Peyer's patch (tissue), 4 donors: Measurements from ENCODE around the gene SLC22A23. TPM values are rescaled to one million over a fixed set of nuclear protein-coding genes. Genes with fewer than 3 reads are reported as not detected.

Experiments used
- DNase-seq, 3 donors: peaks; one replicate each; pipeline ENCODE4 v3.0.0-alpha.2; 2017 to 2019
- H3K27ac ChIP-seq, 4 donors: fragments of 200-600 bp; sonication (generic); one replicate each; pipeline ENCODE4 v1.5.1; 2016 to 2019
- H3K27me3 ChIP-seq, 2 donors: fragments of 200-600 bp; sonication (generic); one replicate each; pipeline ENCODE4 v1.5.1; 2019
- H3K36me3 ChIP-seq, 3 donors: fragments of 200-600 bp; sonication (generic); one replicate each; pipeline ENCODE4 v1.5.1; 2016 to 2019
- H3K4me1 ChIP-seq, 4 donors: fragments of 200-600 bp; sonication (generic); one replicate each; pipeline ENCODE4 v1.5.1; 2016 to 2019
- H3K4me3 ChIP-seq, 4 donors: fragments of 200-600 bp; sonication (generic); 1 replicate in 3 of 4; 2 replicates in 1 of 4; pipeline ENCODE4 v1.5.1; 2016 to 2019; ENCODE audit warnings: mild to moderate bottlenecking in 1 of 4
- H3K9me3 ChIP-seq, 4 donors: fragments of 200-600 bp; sonication (generic); one replicate each; pipeline ENCODE4 v1.5.1; 2016 to 2019; ENCODE audit warnings: mild to moderate bottlenecking in 1 of 4
- CTCF ChIP-seq, 6 experiments: fragments of 450-650 bp in 4 of 6; fragments of 200-600 bp in 2 of 6; sonication (generic) in 1 of 6; IDR thresholded peaks; one replicate each; pipeline ENCODE4 v1.5.1; 2017 to 2019; ENCODE audit warnings: antibody characterized with exemption in 6 of 6, mild to moderate bottlenecking in 3 of 6, moderate library complexity in 1 of 6
- POLR2A ChIP-seq, 2 donors: fragments of 450-650 bp; IDR thresholded peaks; one replicate each; pipeline ENCODE4 v1.5.1; 2017; ENCODE audit warnings: antibody characterized with exemption in 2 of 2, mild to moderate bottlenecking in 2 of 2, moderate library complexity in 2 of 2
- total RNA-seq, 4 donors: library from RNA; depleted of rRNA; stranded (reverse); fragments of >200 nt; gene quantifications; one replicate each; pipeline ENCODE4 v1.1.0, GENCODE V29; 2016

SLC22A23 gene
- total RNA-seq, 4 donors from 2014 or later = 22.3 to 145 (median 91.6) TPM

- Histone ChIP-seq H3K27me3 (no peaks in the 10 kb centered on the region), H3K9me3 (no peaks in the 10 kb centered on the region), H3K36me3 (no peaks in the 10 kb centered on the region), H3K27ac (no peak overlapping the region), H3K4me1 (peaks cover 0 to 6% (median 0%) of the 10 kb centered on the region in 4 donors), H3K4me3 (no peak overlapping the region)
- TF ChIP-seq CTCF (IDR thresholded peaks at IDR 0.05) (no peak), POLR2A (IDR thresholded peaks at IDR 0.05) (no peak)
- no peak for DNase-seq
Measured at GRCh38 chr6:3431994-3432393, 24.9 kb downstream of the SLC22A23 start.

- H3K36me3 ChIP-seq = no peaks in the 10 kb centered on the region
- DNase-seq = no peak
- H3K27me3 ChIP-seq = no peaks in the 10 kb centered on the region
- peaks cover 0 to 6% (median 0%) of the 10 kb centered on the region in 4 donors for H3K4me1 ChIP-seq
- no peak overlapping the region for H3K4me3 ChIP-seq
- TF ChIP-seq CTCF (IDR thresholded peaks at IDR 0.05) = no peak
- TF ChIP-seq POLR2A (IDR thresholded peaks at IDR 0.05) = no peak
- no peaks in the 10 kb centered on the region for H3K9me3 ChIP-seq
- no peak overlapping the region for H3K27ac ChIP-seq
Measured at GRCh38 chr6:3429211-3429610, 27.6 kb downstream of the SLC22A23 start.

DNA sequence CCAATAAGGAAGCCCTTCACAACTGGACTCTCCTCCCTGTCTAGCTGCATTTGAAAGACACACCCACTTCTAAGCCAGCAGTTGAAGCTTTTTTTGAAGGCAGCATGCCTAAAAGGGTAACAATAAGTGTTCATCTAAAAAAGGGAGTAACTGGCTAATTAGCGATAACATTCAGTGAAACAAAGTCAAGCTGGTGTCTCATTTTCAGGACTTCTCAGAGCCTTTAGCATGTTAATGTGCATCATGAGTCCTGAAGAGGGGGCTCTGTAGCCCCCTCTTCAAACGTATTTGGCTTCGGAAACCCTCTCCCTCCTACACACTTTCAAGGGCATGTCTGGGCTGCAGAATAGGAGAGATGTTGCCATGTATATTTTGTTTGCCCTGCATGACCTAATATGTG is 28.1 kb downstream of the SLC22A23 start:
- no peaks in the 10 kb centered on the region for H3K27me3 ChIP-seq
- H3K27ac ChIP-seq = no peak overlapping the region
- no peak overlapping the region for H3K4me3 ChIP-seq
- no peaks in the 10 kb centered on the region for H3K36me3 ChIP-seq
- H3K4me1 ChIP-seq = peaks cover 0 to 6% (median 0%) of the 10 kb centered on the region in 4 donors
- no peak for DNase-seq
- H3K9me3 ChIP-seq = no peaks in the 10 kb centered on the region
- TF ChIP-seq POLR2A (IDR thresholded peaks at IDR 0.05) = no peak
- no peak for TF ChIP-seq CTCF (IDR thresholded peaks at IDR 0.05)

DNA sequence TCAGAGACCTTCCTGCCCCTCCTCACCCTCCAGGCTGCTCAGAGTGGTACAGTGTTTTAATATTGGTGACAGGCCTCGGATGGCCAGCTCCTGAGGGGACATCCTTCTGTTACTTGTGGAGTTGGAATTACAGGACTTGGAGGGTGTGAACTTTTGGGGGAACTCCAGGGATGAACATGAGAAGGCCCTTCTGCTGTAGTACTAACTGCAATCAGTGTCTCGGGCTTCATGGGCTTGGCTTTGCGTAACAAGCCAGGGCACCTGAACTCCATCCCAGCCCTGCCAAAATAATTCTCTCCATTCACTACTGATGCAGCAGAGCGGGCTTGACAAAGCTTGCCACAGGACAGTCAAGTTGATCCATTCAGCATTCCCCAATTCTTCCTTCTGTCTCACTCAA is 28.6 kb downstream of the SLC22A23 start:
- no peak overlapping the region for H3K27ac ChIP-seq
- no peak overlapping the region for H3K4me3 ChIP-seq
- TF ChIP-seq CTCF (IDR thresholded peaks at IDR 0.05) (no peak), POLR2A (IDR thresholded peaks at IDR 0.05) (no peak)
- no peaks in the 10 kb centered on the region for H3K36me3 ChIP-seq
- no peaks in the 10 kb centered on the region for H3K9me3 ChIP-seq
- DNase-seq = no peak
- H3K27me3 ChIP-seq = no peaks in the 10 kb centered on the region
- H3K4me1 ChIP-seq = peaks cover 0 to 6% (median 0%) of the 10 kb centered on the region in 4 donors

DNA sequence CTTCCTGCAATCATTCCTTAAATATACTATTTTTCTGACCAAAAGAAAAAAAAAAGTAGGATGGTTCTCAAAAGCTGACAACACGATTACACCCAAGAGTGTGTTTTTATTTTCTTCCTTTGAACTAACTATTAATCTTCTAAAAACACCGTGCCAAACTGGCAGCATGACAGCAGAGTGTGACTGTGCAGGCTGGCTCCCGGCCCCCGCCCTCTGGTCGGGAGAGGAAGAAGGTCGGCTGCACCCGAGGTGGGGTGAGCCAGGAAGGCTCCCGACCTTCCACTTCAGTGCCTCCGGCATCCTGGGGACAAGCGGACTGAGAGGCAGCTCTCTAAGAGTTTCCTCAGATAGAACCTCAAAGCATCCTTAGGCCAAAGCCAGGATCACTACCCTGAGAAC is 29.2 kb downstream of the SLC22A23 start:
- H3K27ac ChIP-seq = no peak overlapping the region
- no peak for TF ChIP-seq CTCF (IDR thresholded peaks at IDR 0.05)
- no peak for TF ChIP-seq POLR2A (IDR thresholded peaks at IDR 0.05)
- no peaks in the 10 kb centered on the region for H3K27me3 ChIP-seq
- H3K9me3 ChIP-seq = no peaks in the 10 kb centered on the region
- no peak overlapping the region for H3K4me3 ChIP-seq
- H3K36me3 ChIP-seq = no peaks in the 10 kb centered on the region
- DNase-seq = peak in 1 of 3 donors; percentile 63
- H3K4me1 ChIP-seq = peaks cover 0 to 6% (median 0%) of the 10 kb centered on the region in 4 donors
